Vagina (tissue), 2 donors: Measurements from ENCODE around the gene G3BP1.
A peak's percentile ranks its signal among the peaks of the same experiment; 100 is the strongest.

Source experiments
- POLR2A ChIP-seq, 2 donors: fragments of 450-650 bp; IDR thresholded peaks; one replicate each; pipeline ENCODE4 v1.6.1; 2017; ENCODE audit warnings: antibody characterized with exemption in 2 of 2, mild to moderate bottlenecking in 2 of 2, moderate library complexity in 2 of 2
- POLR2AphosphoS5 ChIP-seq, 2 donors: sonication (generic); formaldehyde crosslinking; IDR thresholded peaks; one replicate each; pipeline ENCODE4 v1.9.0; 2017; ENCODE audit warnings: antibody characterized with exemption in 2 of 2, mild to moderate bottlenecking in 2 of 2, low read depth in 1 of 2; ENCODE audit not compliant: insufficient read depth in 1 of 2
- TF ChIP-seq, protein P1 (sequence below), 3 experiments: fragments of 450-650 bp in 2 of 3; fragments of 200-600 bp in 1 of 3; sonication (generic) in 1 of 3; IDR thresholded peaks; one replicate each; pipeline ENCODE4 v1.5.1; 2017 to 2019; ENCODE audit warnings: antibody characterized with exemption in 3 of 3, mild to moderate bottlenecking in 2 of 3, moderate library complexity in 2 of 3

DNA sequence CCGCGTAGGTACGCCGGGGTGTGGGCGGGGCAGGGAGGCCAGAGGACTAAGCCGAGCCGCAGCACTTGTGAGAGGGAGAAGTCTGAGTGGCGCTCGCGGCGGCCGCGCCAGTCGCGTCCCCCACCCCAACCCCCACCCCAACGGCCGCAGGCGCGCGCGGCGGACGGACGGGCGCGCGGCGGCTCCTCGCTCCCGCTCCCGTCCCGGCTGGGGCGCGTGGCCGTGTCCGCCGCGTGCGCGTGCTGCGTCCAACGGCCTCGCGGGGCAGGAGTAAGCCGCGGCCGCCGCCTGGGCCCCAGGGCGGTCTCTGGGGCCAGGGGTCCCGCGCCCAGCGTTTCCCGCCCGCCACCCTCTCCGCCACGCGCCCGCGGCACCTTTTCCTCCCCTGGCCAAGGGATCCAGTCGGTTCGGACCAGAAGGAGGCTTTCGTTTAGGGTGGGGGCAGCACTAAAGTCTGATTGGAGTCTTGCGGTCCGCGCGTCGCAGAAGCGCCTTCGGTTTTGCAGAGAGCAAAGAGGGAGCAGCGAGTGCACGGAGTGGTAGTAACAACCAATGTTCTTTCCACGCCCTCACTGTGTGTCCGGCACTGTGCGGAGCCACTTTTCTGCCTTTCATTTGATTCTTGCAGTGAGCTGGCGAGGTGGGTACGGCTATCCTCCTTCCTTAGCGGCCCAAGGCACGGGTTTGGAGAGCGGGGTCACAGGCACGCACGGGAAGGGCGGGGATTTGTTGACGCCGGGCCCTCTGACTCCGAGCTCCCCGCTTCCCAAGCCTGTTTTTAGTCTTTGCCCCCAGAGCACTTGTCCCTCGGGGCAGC lies 483 bp downstream of the G3BP1 start:
- TF ChIP-seq, protein P1, sequence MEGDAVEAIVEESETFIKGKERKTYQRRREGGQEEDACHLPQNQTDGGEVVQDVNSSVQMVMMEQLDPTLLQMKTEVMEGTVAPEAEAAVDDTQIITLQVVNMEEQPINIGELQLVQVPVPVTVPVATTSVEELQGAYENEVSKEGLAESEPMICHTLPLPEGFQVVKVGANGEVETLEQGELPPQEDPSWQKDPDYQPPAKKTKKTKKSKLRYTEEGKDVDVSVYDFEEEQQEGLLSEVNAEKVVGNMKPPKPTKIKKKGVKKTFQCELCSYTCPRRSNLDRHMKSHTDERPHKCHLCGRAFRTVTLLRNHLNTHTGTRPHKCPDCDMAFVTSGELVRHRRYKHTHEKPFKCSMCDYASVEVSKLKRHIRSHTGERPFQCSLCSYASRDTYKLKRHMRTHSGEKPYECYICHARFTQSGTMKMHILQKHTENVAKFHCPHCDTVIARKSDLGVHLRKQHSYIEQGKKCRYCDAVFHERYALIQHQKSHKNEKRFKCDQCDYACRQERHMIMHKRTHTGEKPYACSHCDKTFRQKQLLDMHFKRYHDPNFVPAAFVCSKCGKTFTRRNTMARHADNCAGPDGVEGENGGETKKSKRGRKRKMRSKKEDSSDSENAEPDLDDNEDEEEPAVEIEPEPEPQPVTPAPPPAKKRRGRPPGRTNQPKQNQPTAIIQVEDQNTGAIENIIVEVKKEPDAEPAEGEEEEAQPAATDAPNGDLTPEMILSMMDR (IDR thresholded peaks at IDR 0.05), result no peak
- TF ChIP-seq POLR2A (IDR thresholded peaks at IDR 0.05), result no peak
- peak in 1 of 2 donors; percentile 49 for TF ChIP-seq POLR2AphosphoS5 (IDR thresholded peaks at IDR 0.05; ENCODE audit: insufficient read depth in 1 of 2, low read depth in 1 of 2)
